ENCODE measurements around the gene FAM131A.

GRCh38 chr3:184386047-184386806, 48.8 kb downstream of the FAM131A start:
- TF ChIP-seq POLR2A (IDR thresholded peaks at IDR 0.05; ENCODE audit: low read length) (no peak), GATA1 (IDR thresholded peaks at IDR 0.05; ENCODE audit: low read depth, low read length) (no peak)

Data from erythroblast (primary cell).